Karpas-422 (cell line): ENCODE results near the gene SARDH. TPM values are rescaled to one million over a fixed set of nuclear protein-coding genes. Genes with fewer than 3 reads are reported as not detected.

Source experiments
- DNase-seq: peaks from one replicate; pipeline ENCODE4 v3.0.0-alpha.2; 2015
- H2AFZ ChIP-seq: fragments of 200-600 bp; sonication (generic); 2 replicates; pipeline ENCODE4 v1.6.1; 2014; ENCODE audit warnings: antibody characterized with exemption, low read length, mixed read lengths
- H3K27ac ChIP-seq: fragments of 200-600 bp; sonication (generic); 2 replicates; pipeline ENCODE4 v1.5.1; 2014; ENCODE audit warnings: mild to moderate bottlenecking, low read length, moderate library complexity
- H3K27me3 ChIP-seq: fragments of 200-600 bp; sonication (generic); 2 replicates; pipeline ENCODE4 v1.6.1; 2014; ENCODE audit warnings: low read length, mixed read lengths
- H3K36me3 ChIP-seq: fragments of 200-600 bp; sonication (generic); 2 replicates; pipeline ENCODE4 v1.6.1; 2014; ENCODE audit warnings: low read length, mixed read lengths; ENCODE audit not compliant: insufficient read depth
- H3K4me1 ChIP-seq: fragments of 200-600 bp; sonication (generic); 2 replicates; pipeline ENCODE4 v1.6.1; 2014; ENCODE audit warnings: mild to moderate bottlenecking, low read length, mixed read lengths
- H3K4me2 ChIP-seq: fragments of 200-600 bp; sonication (generic); 2 replicates; pipeline ENCODE4 v1.6.1; 2014; ENCODE audit warnings: low read length, low read depth, mild to moderate bottlenecking; ENCODE audit not compliant: poor library complexity, severe bottlenecking
- H3K4me3 ChIP-seq: fragments of 200-600 bp; sonication (generic); 2 replicates; pipeline ENCODE4 v1.5.1; 2014; ENCODE audit warnings: mild to moderate bottlenecking, antibody characterized with exemption, low read length, mixed read lengths
- H3K79me2 ChIP-seq: fragments of 200-600 bp; sonication (generic); 2 replicates; pipeline ENCODE4 v1.6.1; 2014; ENCODE audit warnings: mild to moderate bottlenecking, low read length, mixed read lengths
- H3K9ac ChIP-seq: fragments of 200-600 bp; sonication (generic); 2 replicates; pipeline ENCODE4 v1.6.0; 2014; ENCODE audit warnings: low read length
- H3K9me2 ChIP-seq: fragments of 200-600 bp; sonication (generic), shearing (Covaris generic); replicated peaks from 2 replicates; pipeline ENCODE4 v1.6.0; 2014; ENCODE audit warnings: mild to moderate bottlenecking, low read length, moderate library complexity; ENCODE audit not compliant: insufficient read depth
- H3K9me3 ChIP-seq: fragments of 300-700, 200-600 bp; sonication (generic); 2 replicates; pipeline ENCODE4 v1.6.1; 2014; ENCODE audit warnings: low read length, mixed read lengths
- H4K20me1 ChIP-seq: fragments of 200-600 bp; sonication (generic); 2 replicates; pipeline ENCODE4 v1.6.1; 2014; ENCODE audit warnings: mild to moderate bottlenecking, antibody characterized with exemption, low read length, low read depth; ENCODE audit not compliant: insufficient read depth
- total RNA-seq: library from RNA; depleted of rRNA; stranded (reverse); fragments of >200 nt; shearing (Covaris generic); gene quantifications from 2 replicates; pipeline ENCODE4 v1.2.3, GENCODE V29; 2014; ENCODE audit warnings: low replicate concordance

SARDH gene
- total RNA-seq, 1 experiment from 2014 or later = not detected

- H3K4me1 ChIP-seq = peaks cover 22% of the 10 kb centered on the region
- no peaks in the 10 kb centered on the region; the same call in 1 of the 2 replicates for H3K36me3 ChIP-seq
- no peak overlapping the region for H3K4me2 ChIP-seq
- no peaks in the 10 kb centered on the region for H3K9me3 ChIP-seq
- H3K9ac ChIP-seq = no peak overlapping the region
- no peak overlapping the region for H3K4me3 ChIP-seq
- H4K20me1 ChIP-seq = 0 out of 2 replicates have a peak, but pooled peaks cover 12% of the 10 kb centered on the region
- no peaks in the 10 kb centered on the region for H3K27me3 ChIP-seq
- H3K9me2 ChIP-seq = no peaks in the 10 kb centered on the region
- H2AFZ ChIP-seq = no peak overlapping the region
- no peaks in the 10 kb centered on the region for H3K79me2 ChIP-seq
- no peak overlapping the region for H3K27ac ChIP-seq
- no peak for DNase-seq
These were observed 45.2 kb upstream of the SARDH start for GRCh38 chr9:133783331-133783731.

DNA sequence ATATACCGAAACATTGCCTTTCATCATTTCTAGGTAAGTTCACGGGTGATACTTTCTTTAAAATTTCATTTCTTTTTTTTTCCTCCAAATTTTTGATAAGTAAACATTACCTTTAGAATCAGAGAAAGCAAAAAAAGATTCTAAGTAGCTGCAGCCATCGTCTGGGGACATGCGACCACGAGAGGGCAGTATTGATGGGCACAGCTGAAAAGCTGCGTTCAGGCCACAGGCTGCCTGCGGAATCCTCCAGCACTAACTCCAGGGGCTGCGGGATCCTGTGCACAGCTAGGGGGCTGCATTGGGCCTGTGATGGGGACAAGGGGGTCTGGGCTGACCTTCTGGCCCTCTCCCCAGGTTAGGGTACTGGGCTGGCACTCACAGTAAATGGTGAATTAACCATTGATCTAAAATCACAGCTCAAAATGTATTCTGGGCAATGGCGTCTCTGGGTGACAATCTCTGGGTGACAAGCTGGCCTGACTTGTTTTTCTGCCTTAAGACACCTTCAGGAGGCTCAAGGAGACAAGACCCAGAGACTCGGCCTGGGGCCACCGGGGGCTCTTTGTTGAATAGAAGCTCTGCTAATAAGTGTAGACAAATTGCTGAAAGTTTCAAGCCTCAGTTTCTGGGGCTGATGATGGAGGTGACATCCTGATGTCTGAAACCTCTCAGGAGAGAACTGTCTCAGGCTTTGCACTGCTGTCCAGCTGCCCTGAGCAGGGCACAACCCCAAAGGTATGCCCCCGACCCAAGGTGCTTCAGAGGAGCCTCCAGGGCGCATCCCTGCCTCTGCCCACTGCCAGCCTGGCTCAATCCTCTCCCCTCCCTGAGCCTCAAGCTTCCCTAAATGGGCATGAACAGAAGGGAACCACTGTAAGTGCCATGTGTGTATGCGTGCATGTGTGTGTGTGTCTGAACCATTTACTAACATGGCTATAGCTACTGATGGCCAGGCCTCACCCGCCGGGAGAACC is 44.3 kb upstream of the SARDH start:
- H4K20me1 ChIP-seq = 0 out of 2 replicates have a peak, but pooled peaks cover 12% of the 10 kb centered on the region
- no peak overlapping the region for H3K9ac ChIP-seq
- H3K4me3 ChIP-seq = no peak overlapping the region
- no peaks in the 10 kb centered on the region for H3K27me3 ChIP-seq
- no peaks in the 10 kb centered on the region for H3K9me2 ChIP-seq
- no peaks in the 10 kb centered on the region for H3K9me3 ChIP-seq
- no peak overlapping the region for H3K4me2 ChIP-seq
- no peak overlapping the region for H3K27ac ChIP-seq
- peaks cover 17% of the 10 kb centered on the region for H3K4me1 ChIP-seq
- no peaks in the 10 kb centered on the region; the same call in 1 of the 2 replicates for H3K36me3 ChIP-seq
- DNase-seq = peak; percentile 88
- no peak overlapping the region for H2AFZ ChIP-seq
- no peaks in the 10 kb centered on the region for H3K79me2 ChIP-seq

GRCh38 chr9:133781828-133782135 is 43.6 kb upstream of the SARDH start:
- Histone ChIP-seq H3K27me3 (no peaks in the 10 kb centered on the region), H3K4me2 (no peak overlapping the region), H4K20me1 (0 out of 2 replicates have a peak, but pooled peaks cover 12% of the 10 kb centered on the region), H3K4me3 (no peak overlapping the region), H2AFZ (no peak overlapping the region), H3K9me2 (no peaks in the 10 kb centered on the region), H3K9me3 (no peaks in the 10 kb centered on the region), H3K79me2 (no peaks in the 10 kb centered on the region), H3K9ac (no peak overlapping the region), H3K36me3 (no peaks in the 10 kb centered on the region; the same call in 1 of the 2 replicates), H3K27ac (no peak overlapping the region), H3K4me1 (peaks cover 10% of the 10 kb centered on the region)
- DNase-seq = no peak

GRCh38 chr9:133780962-133781827 is 43.0 kb upstream of the SARDH start:
- Histone ChIP-seq H3K79me2 (no peaks in the 10 kb centered on the region), H3K9ac (no peak overlapping the region)

DNA sequence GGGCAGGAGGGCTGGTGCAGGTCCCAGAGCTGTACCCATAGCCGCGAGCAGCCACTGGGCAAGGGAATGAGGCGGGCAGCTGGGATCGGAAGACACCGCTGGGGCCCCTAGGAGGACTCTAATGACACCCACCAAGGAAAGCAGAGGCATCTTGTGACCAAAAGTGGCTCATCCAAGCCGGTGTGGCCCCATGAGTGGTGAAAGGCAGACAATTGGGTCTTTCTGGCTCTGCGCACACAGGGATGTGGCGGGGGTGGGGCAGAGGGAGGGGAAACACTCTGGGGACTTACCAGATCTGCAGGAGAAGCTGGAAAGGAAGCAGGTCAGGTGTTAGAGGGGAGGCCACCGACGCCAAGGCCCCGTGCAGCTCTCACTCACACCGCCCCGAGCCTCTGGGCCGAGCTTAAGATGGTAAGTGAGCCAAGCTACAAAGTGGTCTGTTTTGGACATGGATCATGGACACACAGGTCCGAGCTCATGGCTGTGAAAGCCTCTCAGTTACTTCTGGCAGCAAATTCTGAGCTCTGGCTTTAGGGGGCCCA is 42.3 kb upstream of the SARDH start:
- Histone ChIP-seq H3K36me3 (no peaks in the 10 kb centered on the region), H3K4me1 (no peaks in the 10 kb centered on the region), H3K27ac (no peak overlapping the region), H3K79me2 (no peaks in the 10 kb centered on the region), H3K9me3 (no peaks in the 10 kb centered on the region), H3K27me3 (no peaks in the 10 kb centered on the region), H3K4me3 (no peak overlapping the region), H3K9ac (no peak overlapping the region), H4K20me1 (0 out of 2 replicates have a peak, but pooled peaks cover 7% of the 10 kb centered on the region), H3K9me2 (no peaks in the 10 kb centered on the region), H2AFZ (no peak overlapping the region), H3K4me2 (no peak overlapping the region)
- DNase-seq = no peak

More at GRCh38 chr9:133780962-133781827, 43.0 kb upstream of the SARDH start:
- Histone ChIP-seq H3K4me1 (peaks cover 5% of the 10 kb centered on the region), H3K27ac (no peak overlapping the region), H3K4me2 (no peak overlapping the region), H3K9me3 (no peaks in the 10 kb centered on the region), H3K9me2 (no peaks in the 10 kb centered on the region), H3K4me3 (no peak overlapping the region), H3K36me3 (no peaks in the 10 kb centered on the region; the same call in 1 of the 2 replicates), H2AFZ (no peak overlapping the region), H4K20me1 (0 out of 2 replicates have a peak, but pooled peaks cover 7% of the 10 kb centered on the region), H3K27me3 (no peaks in the 10 kb centered on the region)
- DNase-seq = no peak

DNA sequence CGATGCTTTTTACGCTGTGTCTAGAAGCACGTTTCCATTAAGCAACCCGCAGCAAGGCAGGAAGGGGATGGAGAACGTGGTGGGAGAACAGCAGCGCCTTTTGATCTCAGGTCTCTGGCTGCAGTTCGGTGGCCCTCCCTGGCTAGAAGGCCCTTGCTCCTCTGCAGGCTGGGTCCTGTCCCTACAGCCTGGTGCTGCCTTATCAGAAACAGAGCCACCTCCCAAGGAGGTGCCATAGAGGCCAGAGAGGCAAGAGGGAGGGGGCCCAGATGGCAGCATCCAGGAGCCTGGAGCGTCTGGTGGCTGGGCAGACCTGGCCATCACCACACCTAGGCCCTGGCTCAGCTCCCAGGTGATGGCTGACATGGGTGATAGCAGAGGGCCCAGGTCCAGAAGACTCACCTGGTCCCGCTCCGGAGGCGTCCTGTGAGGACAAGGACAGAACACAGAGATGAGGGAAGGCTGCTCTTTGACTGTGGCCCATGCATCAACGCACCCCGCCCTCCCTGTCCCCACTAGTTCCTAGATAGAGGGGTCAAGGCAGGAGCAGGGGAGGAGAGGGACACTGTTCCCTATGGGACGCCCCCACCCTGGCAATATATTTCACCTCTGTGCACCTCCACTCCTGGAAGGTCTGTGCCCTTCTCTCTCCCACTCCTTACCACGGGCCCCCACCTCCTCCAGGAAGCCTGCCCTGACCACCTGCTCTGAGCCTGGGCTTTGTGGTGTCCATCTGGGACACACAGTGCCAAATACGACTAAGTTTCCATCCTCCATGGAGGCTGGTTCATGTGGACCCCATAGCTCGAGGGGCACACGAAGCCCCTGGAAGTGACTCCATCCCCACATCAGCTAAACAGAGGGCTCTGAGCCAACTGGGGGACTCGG is 41.6 kb upstream of the SARDH start:
- Histone ChIP-seq H3K27ac (no peak overlapping the region), H3K4me1 (no peaks in the 10 kb centered on the region), H3K9me2 (no peaks in the 10 kb centered on the region), H3K79me2 (no peaks in the 10 kb centered on the region), H3K9me3 (no peaks in the 10 kb centered on the region), H3K4me2 (no peak overlapping the region), H4K20me1 (0 out of 2 replicates have a peak, but pooled peaks cover 7% of the 10 kb centered on the region), H3K27me3 (no peaks in the 10 kb centered on the region), H3K4me3 (no peak overlapping the region), H3K36me3 (no peaks in the 10 kb centered on the region), H2AFZ (no peak overlapping the region), H3K9ac (no peak overlapping the region)
- DNase-seq = no peak

GRCh38 chr9:133779081-133779480 is 40.9 kb upstream of the SARDH start:
- H3K4me2 ChIP-seq = no peak overlapping the region
- no peaks in the 10 kb centered on the region for H3K4me1 ChIP-seq
- H3K9me2 ChIP-seq = no peaks in the 10 kb centered on the region
- no peak for DNase-seq
- H3K9ac ChIP-seq = no peak overlapping the region
- no peak overlapping the region for H2AFZ ChIP-seq
- H3K27ac ChIP-seq = no peak overlapping the region
- no peaks in the 10 kb centered on the region for H3K27me3 ChIP-seq
- H3K36me3 ChIP-seq = 0 out of 2 replicates have a peak, but pooled peaks cover 3% of the 10 kb centered on the region
- H3K9me3 ChIP-seq = no peaks in the 10 kb centered on the region
- 0 out of 2 replicates have a peak, but pooled peaks cover 7% of the 10 kb centered on the region for H4K20me1 ChIP-seq
- no peaks in the 10 kb centered on the region for H3K79me2 ChIP-seq
- H3K4me3 ChIP-seq = no peak overlapping the region
